Memory B cell (primary cell): ENCODE data around the gene RABGAP1L.

Experiments used
- ATAC-seq: fragments of 150-1000 bp; cut with Tn5 transposase; 2 replicates; pipeline ENCODE4 v1.10.0; 2021; ENCODE audit warnings: low read depth, mild to moderate bottlenecking, moderate library complexity
- DNase-seq, 2 donors: peaks; one replicate each; pipeline ENCODE4 v3.0.0; 2022; ENCODE audit warnings: low spot score in 2 of 2
- H3K27ac Mint-ChIP-seq: one replicate; pipeline ENCODE4 v1.8.0; 2022; ENCODE audit warnings: mild to moderate bottlenecking, moderate library complexity, mixed read lengths
- H3K27me3 Mint-ChIP-seq: one replicate; pipeline ENCODE4 v1.8.0; 2022; ENCODE audit warnings: mixed read lengths
- H3K36me3 Mint-ChIP-seq: one replicate; pipeline ENCODE4 v1.8.0; 2022; ENCODE audit warnings: mild to moderate bottlenecking, mixed read lengths
- H3K4me1 Mint-ChIP-seq: one replicate; pipeline ENCODE4 v1.8.0; 2022; ENCODE audit warnings: mixed read lengths
- H3K4me3 Mint-ChIP-seq: one replicate; pipeline ENCODE4 v1.8.0; 2022; ENCODE audit warnings: mild to moderate bottlenecking, moderate library complexity, mixed read lengths
- H3K9me3 Mint-ChIP-seq: one replicate; pipeline ENCODE4 v1.8.0; 2022; ENCODE audit warnings: mixed read lengths

RABGAP1L gene

DNA sequence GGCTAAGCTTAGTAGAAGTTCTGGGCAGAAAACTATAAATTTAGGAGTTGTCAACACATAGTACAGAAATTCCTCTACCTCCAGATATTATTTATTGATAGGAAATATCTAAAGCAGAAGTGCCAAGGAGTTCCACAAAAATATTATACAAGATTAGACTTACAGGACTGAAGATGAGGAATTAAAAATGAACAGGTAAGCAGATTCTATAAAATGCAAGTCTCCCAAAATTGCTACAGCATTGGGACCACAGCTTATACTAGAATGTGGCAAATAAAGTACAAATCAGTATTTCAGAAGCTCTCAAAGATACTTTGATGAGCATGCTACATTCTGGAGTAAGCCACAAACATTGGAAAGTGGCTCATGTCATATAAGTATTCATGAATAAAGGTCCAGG lies 790.3 kb downstream of the RABGAP1L start:
- H3K4me1 Mint-ChIP-seq, result peaks cover 17% of the 10 kb centered on the region
- H3K36me3 Mint-ChIP-seq, result peaks cover 2% of the 10 kb centered on the region
- H3K9me3 Mint-ChIP-seq, result no peaks in the 10 kb centered on the region
- no peak for ATAC-seq
- peak overlapping the region; percentile 84 for H3K27ac Mint-ChIP-seq
- no peak overlapping the region for H3K4me3 Mint-ChIP-seq
- no peak for DNase-seq
- H3K27me3 Mint-ChIP-seq, result no peaks in the 10 kb centered on the region

GRCh38 chr1:174953285-174954072 lies 794.2 kb downstream of the RABGAP1L start:
- Mint-ChIP-seq H3K36me3 (peaks cover 11% of the 10 kb centered on the region), H3K4me3 (peak overlapping the region; percentile 77), H3K27me3 (no peaks in the 10 kb centered on the region), H3K27ac (peak overlapping the region; percentile 86), H3K4me1 (peaks cover 34% of the 10 kb centered on the region), H3K9me3 (no peaks in the 10 kb centered on the region)
- peak; percentile 61 for ATAC-seq
- no peak for DNase-seq

DNA sequence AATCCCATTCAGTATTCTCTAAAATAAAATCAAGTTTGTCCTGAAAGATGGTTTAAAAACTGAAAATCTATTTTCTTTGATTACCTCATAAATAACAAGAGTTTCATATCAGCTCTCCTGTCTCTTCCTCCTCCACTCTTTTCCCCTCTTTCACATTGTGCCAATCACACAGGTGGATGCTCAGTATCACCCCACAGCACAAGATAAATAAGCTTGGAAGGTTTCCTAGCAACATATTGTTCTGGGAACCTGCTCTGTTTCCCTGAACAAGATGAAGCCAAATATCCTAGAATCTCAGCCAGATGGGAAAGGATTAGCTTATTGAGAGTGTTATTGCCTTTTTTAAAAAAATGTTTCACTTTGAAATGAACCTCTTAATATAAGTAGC lies 794.7 kb downstream of the RABGAP1L start:
- Mint-ChIP-seq H3K36me3 (peaks cover 13% of the 10 kb centered on the region), H3K4me1 (peaks cover 34% of the 10 kb centered on the region), H3K27me3 (no peaks in the 10 kb centered on the region), H3K9me3 (no peaks in the 10 kb centered on the region), H3K27ac (peak overlapping the region; percentile 86), H3K4me3 (peak overlapping the region; percentile 38)
- peak; percentile 45 for ATAC-seq
- DNase-seq, result no peak

- H3K27ac Mint-ChIP-seq, result peak overlapping the region; percentile 86
Measured at GRCh38 chr1:174954671-174955669, 795.6 kb downstream of the RABGAP1L start.

GRCh38 chr1:174956086-174956485 lies 796.8 kb downstream of the RABGAP1L start:
- DNase-seq, result no peak
- no peak for ATAC-seq
- Mint-ChIP-seq H3K27ac (no peak overlapping the region), H3K9me3 (no peaks in the 10 kb centered on the region), H3K4me1 (peaks cover 32% of the 10 kb centered on the region), H3K27me3 (no peaks in the 10 kb centered on the region), H3K36me3 (peaks cover 11% of the 10 kb centered on the region), H3K4me3 (no peak overlapping the region)

More at GRCh38 chr1:174954671-174955669, 795.6 kb downstream of the RABGAP1L start:
- Mint-ChIP-seq H3K36me3 (peaks cover 13% of the 10 kb centered on the region), H3K4me1 (peaks cover 34% of the 10 kb centered on the region), H3K9me3 (no peaks in the 10 kb centered on the region), H3K4me3 (peak overlapping the region; percentile 21), H3K27me3 (no peaks in the 10 kb centered on the region)
- ATAC-seq (peak; percentile 44), DNase-seq (no peak)

- Mint-ChIP-seq H3K4me3 (no peak overlapping the region), H3K27me3 (no peaks in the 10 kb centered on the region), H3K4me1 (peaks cover 31% of the 10 kb centered on the region), H3K27ac (peak overlapping the region; percentile 35), H3K36me3 (peaks cover 11% of the 10 kb centered on the region), H3K9me3 (no peaks in the 10 kb centered on the region)
- no peak for ATAC-seq
- no peak for DNase-seq
Measured at GRCh38 chr1:174956976-174957375, 797.7 kb downstream of the RABGAP1L start.

DNA sequence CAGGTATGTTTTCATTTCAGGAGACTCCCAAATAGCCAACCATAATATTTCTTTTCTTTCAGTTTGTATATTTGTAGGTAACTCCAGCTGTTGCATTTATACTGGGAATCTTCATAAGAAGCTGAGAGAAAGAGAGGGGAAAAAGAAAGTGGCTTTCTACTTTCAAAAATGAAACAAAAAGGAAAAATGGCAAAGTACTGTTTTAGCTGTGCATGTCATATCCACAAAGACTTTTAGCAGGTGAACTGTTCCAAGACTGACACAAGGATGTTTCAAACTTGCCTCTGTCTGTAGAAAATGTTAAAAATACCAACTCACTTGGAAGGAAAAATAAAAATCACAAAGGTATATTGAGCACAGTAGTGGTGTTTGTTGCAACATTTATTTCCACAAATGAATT lies 798.5 kb downstream of the RABGAP1L start:
- DNase-seq (no peak), ATAC-seq (no peak)
- Mint-ChIP-seq H3K27me3 (no peaks in the 10 kb centered on the region), H3K36me3 (peaks cover 11% of the 10 kb centered on the region), H3K4me1 (peaks cover 31% of the 10 kb centered on the region), H3K9me3 (no peaks in the 10 kb centered on the region), H3K4me3 (no peak overlapping the region), H3K27ac (peak overlapping the region; percentile 35)

DNA sequence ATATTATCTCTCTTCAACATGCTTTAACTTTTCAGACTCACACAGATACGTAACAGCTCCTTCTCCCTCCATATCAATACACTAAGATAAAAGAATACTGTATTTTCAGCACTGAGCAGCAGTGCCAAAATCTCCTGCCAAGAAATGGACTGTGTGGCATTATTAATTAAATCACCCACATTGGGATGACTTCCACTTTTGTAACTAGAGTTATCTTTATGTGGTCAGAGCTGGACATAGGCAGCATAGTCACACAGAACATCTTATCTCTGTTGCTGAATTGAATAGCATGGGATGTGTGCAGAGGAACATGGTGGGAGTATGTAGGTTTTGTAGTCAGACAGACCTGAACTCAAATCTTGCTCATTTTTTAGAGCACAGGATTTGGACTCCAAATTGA lies 799.1 kb downstream of the RABGAP1L start:
- no peaks in the 10 kb centered on the region for H3K27me3 Mint-ChIP-seq
- H3K36me3 Mint-ChIP-seq, result peaks cover 11% of the 10 kb centered on the region
- no peak overlapping the region for H3K4me3 Mint-ChIP-seq
- H3K4me1 Mint-ChIP-seq, result peaks cover 27% of the 10 kb centered on the region
- DNase-seq (no peak), ATAC-seq (no peak)
- H3K27ac Mint-ChIP-seq, result no peak overlapping the region
- H3K9me3 Mint-ChIP-seq, result no peaks in the 10 kb centered on the region

- Mint-ChIP-seq H3K27me3 (no peaks in the 10 kb centered on the region), H3K9me3 (no peaks in the 10 kb centered on the region), H3K4me1 (peaks cover 22% of the 10 kb centered on the region), H3K4me3 (no peak overlapping the region), H3K27ac (no peak overlapping the region), H3K36me3 (peaks cover 11% of the 10 kb centered on the region)
- ATAC-seq (no peak), DNase-seq (no peak)
Measured at GRCh38 chr1:174960362-174960761, 801.0 kb downstream of the RABGAP1L start.

- ATAC-seq (no peak), DNase-seq (no peak)
- no peaks in the 10 kb centered on the region for H3K27me3 Mint-ChIP-seq
- peak overlapping the region; percentile 84 for H3K27ac Mint-ChIP-seq
- no peak overlapping the region for H3K4me3 Mint-ChIP-seq
- H3K36me3 Mint-ChIP-seq, result peaks cover 2% of the 10 kb centered on the region
- H3K4me1 Mint-ChIP-seq, result peaks cover 22% of the 10 kb centered on the region
- no peaks in the 10 kb centered on the region for H3K9me3 Mint-ChIP-seq
Measured at GRCh38 chr1:174963529-174964125, 804.3 kb downstream of the RABGAP1L start.

GRCh38 chr1:174964261-174964971 lies 805.1 kb downstream of the RABGAP1L start:
- no peaks in the 10 kb centered on the region for H3K36me3 Mint-ChIP-seq
- no peaks in the 10 kb centered on the region for H3K27me3 Mint-ChIP-seq
- H3K4me1 Mint-ChIP-seq, result peaks cover 28% of the 10 kb centered on the region
- H3K27ac Mint-ChIP-seq, result peak overlapping the region; percentile 84
- H3K9me3 Mint-ChIP-seq, result no peaks in the 10 kb centered on the region
- ATAC-seq, result peak; percentile 73
- DNase-seq, result no peak
- peak overlapping the region; percentile 28 for H3K4me3 Mint-ChIP-seq

DNA sequence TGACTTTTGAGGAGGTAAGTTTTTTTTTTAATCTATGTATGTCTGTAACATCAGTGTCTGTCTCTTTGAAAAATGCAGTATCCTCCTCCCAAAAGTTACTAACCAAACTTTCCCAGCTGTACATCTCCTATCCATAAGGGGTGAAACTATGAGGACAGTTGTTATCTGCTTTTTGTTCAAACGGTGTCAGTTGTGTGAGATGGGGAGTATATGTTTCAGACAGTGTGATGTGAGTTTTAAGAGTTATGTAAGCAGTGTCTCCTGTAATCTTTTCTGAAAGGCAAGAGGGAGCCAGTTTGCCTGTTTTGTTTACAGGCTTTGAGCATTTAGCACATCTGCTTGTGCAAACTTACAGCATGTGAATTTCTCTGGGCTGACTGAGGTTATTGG lies 805.6 kb downstream of the RABGAP1L start:
- no peak for DNase-seq
- H3K9me3 Mint-ChIP-seq, result no peaks in the 10 kb centered on the region
- H3K36me3 Mint-ChIP-seq, result peaks cover 2% of the 10 kb centered on the region
- peak overlapping the region; percentile 84 for H3K27ac Mint-ChIP-seq
- peak; percentile 24 for ATAC-seq
- H3K4me1 Mint-ChIP-seq, result peaks cover 28% of the 10 kb centered on the region
- no peaks in the 10 kb centered on the region for H3K27me3 Mint-ChIP-seq
- H3K4me3 Mint-ChIP-seq, result peak overlapping the region; percentile 42

- Mint-ChIP-seq H3K36me3 (peaks cover 2% of the 10 kb centered on the region), H3K27me3 (no peaks in the 10 kb centered on the region), H3K9me3 (no peaks in the 10 kb centered on the region), H3K4me1 (peaks cover 28% of the 10 kb centered on the region), H3K4me3 (no peak overlapping the region), H3K27ac (peak overlapping the region; percentile 84)
- ATAC-seq (no peak), DNase-seq (no peak)
Measured at GRCh38 chr1:174965362-174966007, 806.2 kb downstream of the RABGAP1L start.
